Activated B cell treated with CpG ODN at 0.5 μM for 24 hours (primary cell): ENCODE data around the gene CHCHD1. TPM values are rescaled to one million over a fixed set of nuclear protein-coding genes. Genes with fewer than 3 reads are reported as not detected.

Source experiments
- ATAC-seq: fragments of 200-7000 bp; cut with Tn5 transposase; one replicate; pipeline ENCODE4 v1.10.0; 2021; ENCODE audit warnings: low read depth, mild to moderate bottlenecking, moderate library complexity
- CTCF ChIA-PET: fragments of 350-600 bp; sonication (Branson Sonifier 250); formaldehyde crosslinking; loops from one replicate; lab custom pipeline; 2021; ENCODE audit warnings: antibody characterized with exemption; lab: Charles Lee
- POLR2A ChIA-PET: fragments of 350-600 bp; sonication (Branson Sonifier 250); formaldehyde crosslinking; loops from one replicate; lab custom pipeline; 2021; ENCODE audit warnings: antibody characterized with exemption; lab: Charles Lee
- DNase-seq: peaks from one replicate; pipeline ENCODE4 v3.0.0; 2022
- H3K27ac Mint-ChIP-seq: one replicate; pipeline ENCODE4 v1.8.0; 2020; ENCODE audit warnings: mixed read lengths
- H3K27me3 Mint-ChIP-seq: one replicate; pipeline ENCODE4 v1.8.0; 2021; ENCODE audit warnings: mixed read lengths
- H3K36me3 Mint-ChIP-seq: one replicate; pipeline ENCODE4 v1.8.0; 2021; ENCODE audit warnings: low read depth, mixed read lengths
- H3K4me1 Mint-ChIP-seq: one replicate; pipeline ENCODE4 v1.8.0; 2021; ENCODE audit warnings: mixed read lengths
- H3K4me3 Mint-ChIP-seq: one replicate; pipeline ENCODE4 v1.8.0; 2020; ENCODE audit warnings: mild to moderate bottlenecking, mixed read lengths
- H3K9me3 Mint-ChIP-seq: one replicate; pipeline ENCODE4 v1.8.0; 2020; ENCODE audit warnings: mixed read lengths
- CTCF ChIP-seq: fragments of 200-600 bp; IDR thresholded peaks from one replicate; pipeline ENCODE4 v1.8.0; 2022; ENCODE audit warnings: antibody characterized with exemption, mild to moderate bottlenecking
- intact Hi-C: fragments of 100-400 bp; cut with micrococcal nuclease; formaldehyde crosslinking; loops from one replicate; pipeline ENCODE4 v1.15.1; 2024
- total RNA-seq: library from RNA; stranded (reverse); gene quantifications from 2 replicates; pipeline ENCODE4 v1.2.3, GENCODE V29; 2022

Gene CHCHD1
- total RNA-seq = 19.3 and 24.2 TPM in 2 replicates

GRCh38 chr10:73781879-73782748, at the start of gene CHCHD1:
Gene CHCHD1 (plus strand): TSS chr10:73782048. CDS start chr10:73782076, 28 bp downstream.
- peak within 1 kb of the TSS; percentile 99 for H3K4me3 Mint-ChIP-seq
- TF ChIP-seq CTCF = no peak
- no peaks in the 10 kb centered on the region for H3K27me3 Mint-ChIP-seq
- peak within 1 kb of the TSS; percentile 98 for H3K27ac Mint-ChIP-seq
- peak; percentile 86 for DNase-seq
- intact Hi-C loops = no loop called here
- ChIA-PET POLR2A (interaction anchor here (0.5 to 4.9 kb wide), 18 partner anchors 9 to 1482 kb away, joined by 3 to 77 read pairs (median 4); partner anchors contain the start of genes CAMK2G, DNAJC9, PPP3CB and SEC24C), CTCF (interaction anchor here (0.7 to 2.1 kb wide), 3 partner anchors 9 to 97 kb away, joined by 4 to 5 read pairs (median 5); no protein-coding TSS in a partner anchor)
- no peaks in the 10 kb centered on the region for H3K9me3 Mint-ChIP-seq
- peaks cover 58% of the 10 kb centered on the region for H3K4me1 Mint-ChIP-seq
- peak; percentile 72 for ATAC-seq
- H3K36me3 Mint-ChIP-seq = peaks cover 33% of the 10 kb centered on the region

GRCh38 chr10:73732426-73732825, 49.4 kb upstream of the CHCHD1 start:
- intact Hi-C loops = no loop called here
- CTCF ChIA-PET = no interaction called here
- ATAC-seq (no peak), DNase-seq (no peak)
- Mint-ChIP-seq H3K4me3 (peak overlapping the region; percentile 35), H3K4me1 (peaks cover 22% of the 10 kb centered on the region), H3K27ac (no peak overlapping the region), H3K27me3 (no peaks in the 10 kb centered on the region), H3K9me3 (no peaks in the 10 kb centered on the region), H3K36me3 (peaks cover 30% of the 10 kb centered on the region)
- no peak for TF ChIP-seq CTCF
- POLR2A ChIA-PET = no interaction called here

GRCh38 chr10:73732931-73733623, 48.8 kb upstream of the CHCHD1 start:
- no peak for TF ChIP-seq CTCF
- no peak for DNase-seq
- no peak overlapping the region for H3K27ac Mint-ChIP-seq
- H3K9me3 Mint-ChIP-seq = no peaks in the 10 kb centered on the region
- POLR2A ChIA-PET = interaction anchor here (1.3 kb wide), 1 partner anchor 10 kb away, joined by 10 read pairs; no protein-coding TSS in a partner anchor
- peaks cover 28% of the 10 kb centered on the region for H3K36me3 Mint-ChIP-seq
- H3K4me1 Mint-ChIP-seq = peaks cover 22% of the 10 kb centered on the region
- no peak for ATAC-seq
- CTCF ChIA-PET = interaction anchor here (1.5 kb wide), 1 partner anchor 11 kb away, joined by 3 read pairs; the partner anchor contains the start of gene SEC24C
- intact Hi-C loops = no loop called here
- no peak overlapping the region for H3K4me3 Mint-ChIP-seq
- H3K27me3 Mint-ChIP-seq = no peaks in the 10 kb centered on the region

GRCh38 chr10:73734028-73734720, 47.7 kb upstream of the CHCHD1 start:
- POLR2A ChIA-PET = interaction anchor here (1.3 kb wide), 1 partner anchor 9 kb away, joined by 10 read pairs; no protein-coding TSS in a partner anchor
- intact Hi-C loops = no loop called here
- Mint-ChIP-seq H3K36me3 (peaks cover 25% of the 10 kb centered on the region), H3K4me3 (no peak overlapping the region), H3K9me3 (no peaks in the 10 kb centered on the region), H3K4me1 (peaks cover 22% of the 10 kb centered on the region), H3K27me3 (no peaks in the 10 kb centered on the region), H3K27ac (no peak overlapping the region)
- no peak for TF ChIP-seq CTCF
- CTCF ChIA-PET = interaction anchor here (1.5 kb wide), 1 partner anchor 9 kb away, joined by 3 read pairs; the partner anchor contains the start of gene SEC24C
- DNase-seq (no peak), ATAC-seq (no peak)
